Aorta (tissue), 5 donors: ENCODE data around the gene GOT1. TPM values are rescaled to one million over a fixed set of nuclear protein-coding genes. Genes with fewer than 3 reads are reported as not detected.

ENCODE experiments used
- ATAC-seq: fragments of 200-7000 bp; cut with Tn5 transposase; one replicate; pipeline ENCODE4 v1.9.1; 2022; ENCODE audit warnings: moderate library complexity; ENCODE audit not compliant: low FRiP score
- DNase-seq, 2 donors: peaks; one replicate each; pipeline ENCODE4 v3.0.0-alpha.2; 2020
- H3K27ac ChIP-seq, 2 donors: one replicate each; pipeline ENCODE4 v1.5.1; 2013; ENCODE audit warnings: low read length in 2 of 2, mild to moderate bottlenecking in 2 of 2, moderate library complexity in 2 of 2, control low read depth in 1 of 2, inconsistent platforms in 1 of 2, low read depth in 1 of 2
- H3K27me3 ChIP-seq, 2 donors: one replicate each; pipeline ENCODE4 v1.6.1; 2013; ENCODE audit warnings: control low read depth in 1 of 2, low read length in 1 of 2, mild to moderate bottlenecking in 1 of 2, moderate library complexity in 1 of 2; ENCODE audit not compliant: insufficient read depth in 2 of 2, control insufficient read depth in 1 of 2
- H3K36me3 ChIP-seq, 2 donors: one replicate each; pipeline ENCODE4 v1.6.1; 2013; ENCODE audit warnings: control low read depth in 1 of 2, low read length in 1 of 2, mild to moderate bottlenecking in 1 of 2; ENCODE audit not compliant: insufficient read depth in 2 of 2, control insufficient read depth in 1 of 2
- H3K4me1 ChIP-seq, 2 donors: one replicate each; pipeline ENCODE4 v1.6.1; 2013; ENCODE audit warnings: low read length in 2 of 2, control low read depth in 1 of 2, mild to moderate bottlenecking in 1 of 2, moderate library complexity in 1 of 2; ENCODE audit not compliant: insufficient read depth in 2 of 2, control insufficient read depth in 1 of 2
- H3K4me3 ChIP-seq, 2 donors: one replicate each; pipeline ENCODE4 v1.5.1; 2013; ENCODE audit warnings: low read length in 2 of 2, control low read depth in 1 of 2, mild to moderate bottlenecking in 1 of 2
- H3K9me3 ChIP-seq: one replicate; pipeline ENCODE4 v1.6.1; 2013; ENCODE audit warnings: mild to moderate bottlenecking, low read length; ENCODE audit not compliant: control insufficient read depth
- WGBS, 2 donors: extraction: QIAGEN DNeasy Blood & Tissue Kit; methylation state at CpG; one replicate each; pipeline ENCODE4 v1.1.7; 2013; 5-methylcytosine and 5-hydroxymethylcytosine counted together
- intact Hi-C, 2 donors: fragments of 100-400 bp; cut with DNase I; formaldehyde crosslinking; loops; one replicate each; pipeline versions ENCODE4 v1.14.2 to v1.15.0; 2022
- polyA plus RNA-seq, 2 donors: library from polyadenylated mRNA; stranded (reverse); fragments of 200-250 nt; gene quantifications; one replicate each; pipeline ENCODE4 v1.2.3, GENCODE V29; 2013
- total RNA-seq, 2 donors: library from RNA; stranded (reverse); fragmentation: NEBNext Ultra II Directional; extraction: Animal tissue kit (Norgen Biotek cat#: 25700); gene quantifications; one replicate each; pipeline ENCODE4 v1.2.1, GENCODE V29; 2021
- donor health status: healthy with polysubstance abuse.
- donor health status: Bipolar disorder and iron deficiency.
- donor health status: DM: no; HTN: no; CAD: no.
- donor health status: DM: no; HTN: no; CAD: no.
- donor health status: DM: yes; HTN: yes; CAD: no.

Gene GOT1
- total and polyA plus RNA-seq, 4 donors, result 9.2 to 17.4 (median 11.6) TPM

GRCh38 chr10:99396471-99396870 lies 34.0 kb downstream of the GOT1 start:
- no peaks in the 10 kb centered on the region for H3K9me3 ChIP-seq
- peaks cover 0 to 2% of the 10 kb centered on the region in 2 donors for H3K36me3 ChIP-seq
- intact Hi-C loops, result no loop called here
- no peaks in the 10 kb centered on the region for H3K4me1 ChIP-seq
- DNase-seq (no peak), ATAC-seq (no peak)
- H3K4me3 ChIP-seq, result no peak overlapping the region
- WGBS, 2 donors, result 72 to 76% methylated on average over 3 of the region's 3 CpGs
- H3K27me3 ChIP-seq, result no peaks in the 10 kb centered on the region
- no peak overlapping the region for H3K27ac ChIP-seq

DNA sequence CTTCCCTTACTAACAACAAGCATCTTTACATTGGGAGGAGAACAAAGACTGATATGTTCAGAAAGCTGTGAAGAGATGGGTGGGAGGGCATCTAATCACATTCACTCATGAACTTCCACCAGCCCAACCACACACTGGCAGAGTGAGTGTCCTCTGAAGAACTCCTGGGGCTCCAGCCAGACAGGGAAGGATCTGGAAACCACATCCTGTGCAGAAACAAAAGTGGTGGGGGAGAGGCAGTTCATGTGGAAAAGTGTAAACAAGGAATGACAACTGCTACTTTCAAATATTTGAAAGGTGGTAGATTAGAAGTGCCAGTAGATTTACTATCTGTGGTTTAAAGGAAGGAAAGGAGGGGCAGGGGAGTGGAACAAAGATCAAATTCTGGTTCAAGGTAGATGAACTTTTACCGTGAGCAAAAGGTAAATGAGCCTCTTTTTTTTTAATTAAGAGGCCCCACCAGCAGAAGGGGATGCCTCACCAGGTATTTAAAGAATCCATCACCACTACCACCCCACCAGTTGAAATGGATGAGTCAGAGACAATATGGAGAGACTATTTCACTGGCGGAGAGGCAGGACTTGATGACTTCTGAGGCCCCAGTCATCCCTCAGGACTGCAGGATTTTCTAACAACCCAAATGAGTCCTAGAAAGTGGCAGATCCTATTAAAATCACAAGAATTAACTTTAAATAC lies 34.5 kb downstream of the GOT1 start:
- 88 to 91% methylated on average over 2 of the region's 2 CpGs for WGBS, 2 donors
- Histone ChIP-seq H3K27ac (no peak overlapping the region), H3K27me3 (no peaks in the 10 kb centered on the region), H3K4me3 (no peak overlapping the region), H3K36me3 (peaks cover 0 to 2% of the 10 kb centered on the region in 2 donors), H3K9me3 (no peaks in the 10 kb centered on the region), H3K4me1 (no peaks in the 10 kb centered on the region)
- intact Hi-C loops, result no loop called here
- ATAC-seq (no peak), DNase-seq (no peak)

- Histone ChIP-seq H3K4me3 (no peak overlapping the region), H3K27ac (no peak overlapping the region), H3K36me3 (peaks cover 0 to 2% of the 10 kb centered on the region in 2 donors), H3K27me3 (no peaks in the 10 kb centered on the region), H3K9me3 (no peaks in the 10 kb centered on the region), H3K4me1 (no peaks in the 10 kb centered on the region)
- ATAC-seq, result no peak
- WGBS, 2 donors, result 82 to 87% methylated on average over 7 of the region's 7 CpGs
- DNase-seq, result no peak
- intact Hi-C loops, result loop anchor here in 1 of 2 donors (5.0 kb wide), 2 partner anchors 217 to 317 kb away; no protein-coding TSS in a partner anchor
These were observed 35.5 kb downstream of the GOT1 start for GRCh38 chr10:99394761-99395386.

DNA sequence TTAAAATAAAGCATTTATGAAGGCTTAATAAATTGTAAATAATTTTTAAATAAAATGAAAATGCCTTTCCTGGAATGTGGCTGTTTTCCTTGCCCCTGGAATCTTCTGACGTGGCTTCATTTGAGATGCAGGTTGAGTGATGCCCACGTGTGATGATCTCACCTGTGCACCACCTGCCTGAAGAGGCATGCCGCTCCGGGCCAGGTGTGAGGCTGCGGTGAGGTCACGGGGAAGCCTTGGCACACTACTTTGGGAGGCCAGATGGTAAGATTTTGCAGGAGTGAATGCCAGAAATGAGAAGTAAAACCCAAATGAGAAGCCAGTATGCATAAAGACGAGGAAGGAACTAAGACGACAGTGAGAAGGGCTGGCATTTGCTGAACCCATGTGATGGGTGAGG lies 36.2 kb downstream of the GOT1 start:
- H3K27ac ChIP-seq, result no peak overlapping the region
- ATAC-seq, result no peak
- H3K27me3 ChIP-seq, result no peaks in the 10 kb centered on the region
- no peaks in the 10 kb centered on the region for H3K9me3 ChIP-seq
- intact Hi-C loops, result loop anchor here in 1 of 2 donors (5.0 kb wide), 2 partner anchors 218 to 318 kb away; no protein-coding TSS in a partner anchor
- peaks cover 0 to 2% of the 10 kb centered on the region in 2 donors for H3K36me3 ChIP-seq
- no peak overlapping the region for H3K4me3 ChIP-seq
- no peaks in the 10 kb centered on the region for H3K4me1 ChIP-seq
- DNase-seq, result no peak
- 82 to 88% methylated on average over 8 of the region's 8 CpGs for WGBS, 2 donors

DNA sequence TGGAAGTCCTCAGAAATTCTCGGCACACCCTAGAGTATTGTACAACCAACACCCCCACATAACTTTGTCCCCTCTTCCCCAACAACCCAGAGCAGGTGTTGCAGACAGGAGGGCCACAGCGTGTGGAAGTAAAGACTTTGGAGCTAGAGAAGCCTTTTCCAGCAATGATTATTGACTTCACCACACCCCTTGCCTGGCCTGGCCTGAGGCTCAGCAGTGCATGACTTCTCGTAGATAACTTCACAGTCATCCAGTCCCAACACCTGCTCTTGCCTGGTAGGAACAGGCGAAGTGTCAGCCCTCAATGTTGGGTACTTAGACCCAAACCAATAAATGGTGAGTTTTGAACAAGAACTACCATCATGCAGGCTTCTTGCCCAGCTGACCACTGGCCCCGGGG lies 36.7 kb downstream of the GOT1 start:
- H3K4me3 ChIP-seq, result no peak overlapping the region
- intact Hi-C loops, result loop anchor here (2.0 to 5.0 kb wide), 3 partner anchors 219 to 319 kb away; no protein-coding TSS in a partner anchor
- no peak overlapping the region for H3K27ac ChIP-seq
- no peaks in the 10 kb centered on the region for H3K4me1 ChIP-seq
- H3K27me3 ChIP-seq, result no peaks in the 10 kb centered on the region
- peaks cover 0 to 2% of the 10 kb centered on the region in 2 donors for H3K36me3 ChIP-seq
- no peaks in the 10 kb centered on the region for H3K9me3 ChIP-seq
- ATAC-seq, result no peak
- DNase-seq, result no peak
- WGBS, 2 donors, result 84 to 90% methylated on average over 5 of the region's 5 CpGs

GRCh38 chr10:99393036-99393435 lies 37.4 kb downstream of the GOT1 start:
- no peaks in the 10 kb centered on the region for H3K4me1 ChIP-seq
- H3K27me3 ChIP-seq, result no peaks in the 10 kb centered on the region
- DNase-seq (no peak), ATAC-seq (no peak)
- H3K4me3 ChIP-seq, result no peak overlapping the region
- H3K27ac ChIP-seq, result no peak overlapping the region
- intact Hi-C loops, result loop anchor here (2.0 to 5.0 kb wide), 3 partner anchors 219 to 319 kb away; no protein-coding TSS in a partner anchor
- no peaks in the 10 kb centered on the region for H3K9me3 ChIP-seq
- 35 to 56% methylated on average over 2 of the region's 2 CpGs for WGBS, 2 donors
- peaks cover 0 to 2% of the 10 kb centered on the region in 2 donors for H3K36me3 ChIP-seq

- H3K4me3 ChIP-seq, result no peak overlapping the region
- no peaks in the 10 kb centered on the region for H3K4me1 ChIP-seq
- H3K9me3 ChIP-seq, result no peaks in the 10 kb centered on the region
- H3K27ac ChIP-seq, result no peak overlapping the region
- H3K36me3 ChIP-seq, result peaks cover 0 to 2% of the 10 kb centered on the region in 2 donors
- intact Hi-C loops, result loop anchor here in 1 of 2 donors (5.0 kb wide), 2 partner anchors 221 to 321 kb away; no protein-coding TSS in a partner anchor
- 87 to 88% methylated on average over 2 of the region's 2 CpGs for WGBS, 2 donors
- ATAC-seq (no peak), DNase-seq (no peak)
- no peaks in the 10 kb centered on the region for H3K27me3 ChIP-seq
These were observed 39.1 kb downstream of the GOT1 start for GRCh38 chr10:99391346-99391745.

DNA sequence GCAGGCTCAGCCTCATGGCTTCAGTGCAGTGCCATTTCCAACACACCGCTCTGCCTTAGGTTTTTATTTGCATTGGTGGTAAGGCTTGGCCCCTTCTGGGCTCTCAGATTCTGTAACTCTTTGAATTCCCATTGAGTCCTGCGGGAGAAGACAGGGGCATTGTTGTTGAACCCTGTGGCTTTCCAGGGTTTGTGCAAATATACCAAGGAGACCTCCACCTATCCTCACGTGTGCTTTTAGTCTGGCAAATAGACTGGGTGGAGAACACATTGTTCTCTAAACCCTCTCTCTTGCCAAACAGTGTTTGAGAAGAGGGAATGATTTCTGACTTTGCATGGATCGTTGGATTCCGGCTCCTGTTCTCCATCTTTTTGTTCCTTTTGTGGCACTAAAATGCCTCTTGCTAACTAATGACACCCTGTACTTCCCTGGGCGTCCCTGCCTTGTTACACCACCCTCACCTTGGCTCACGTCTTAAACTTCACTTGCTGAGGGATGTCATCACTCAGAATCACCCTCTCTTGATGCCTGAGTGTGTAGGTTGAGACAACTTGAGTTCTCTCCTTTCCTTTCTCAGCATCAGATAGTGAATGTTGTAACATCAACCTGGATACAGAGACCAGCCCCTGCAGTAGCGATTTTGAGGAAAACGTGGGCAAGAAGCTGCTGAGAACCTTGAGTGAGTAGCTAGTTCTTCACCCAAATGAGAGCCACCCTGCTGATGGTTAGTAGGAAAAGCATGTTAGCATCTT lies 40.5 kb downstream of the GOT1 start:
- no peak overlapping the region for H3K27ac ChIP-seq
- no peaks in the 10 kb centered on the region for H3K27me3 ChIP-seq
- no peak for DNase-seq
- H3K4me1 ChIP-seq, result no peaks in the 10 kb centered on the region
- no peaks in the 10 kb centered on the region for H3K9me3 ChIP-seq
- no peak for ATAC-seq
- no peak overlapping the region for H3K4me3 ChIP-seq
- intact Hi-C loops, result loop anchor here in 1 of 2 donors (5.0 kb wide), 2 partner anchors 222 to 322 kb away; no protein-coding TSS in a partner anchor
- 78 to 84% methylated on average over 9 of the region's 9 CpGs for WGBS, 2 donors
- H3K36me3 ChIP-seq, result peaks cover 0 to 2% of the 10 kb centered on the region in 2 donors
